Measurements from ENCODE around the gene COL1A1.

- no peak for TF ChIP-seq CTCF (IDR thresholded peaks at IDR 0.05; ENCODE audit: low read length)
- TF ChIP-seq EZH2 (IDR thresholded peaks at IDR 0.05; ENCODE audit: borderline replicate concordance, low read length), result no peak
These were observed 38.5 kb upstream of the COL1A1 start for GRCh38 chr17:50239937-50240336.

All from OCI-LY1 (cell line).